Activated T-helper 1 cell treated with anti-CD3 and anti-CD28 coated beads, Interleukin-12 subunit alpha, Interleukin-12 subunit beta, Interleukin-2, Interleukin-4 antibody, amounts not matched to agents 30 ng/mL and 10 ng/mL and 1 ng/mL, durations not matched to agents 14 hours and 24 hours and 36 hours (primary cell): ENCODE results near the gene REG3A. TPM values are rescaled to one million over a fixed set of nuclear protein-coding genes. Genes with fewer than 3 reads are reported as not detected.

ENCODE experiments used
- DNase-seq: peaks from one replicate; pipeline ENCODE4 v3.0.0; 2021; ENCODE audit warnings: low spot score
- H3K27ac Mint-ChIP-seq: one replicate; pipeline ENCODE4 v1.8.0; 2021; ENCODE audit warnings: mild to moderate bottlenecking, mixed read lengths
- H3K27me3 Mint-ChIP-seq: one replicate; pipeline ENCODE4 v1.8.0; 2022; ENCODE audit warnings: mild to moderate bottlenecking, moderate library complexity, mixed read lengths; ENCODE audit not compliant: insufficient read depth
- H3K36me3 Mint-ChIP-seq: one replicate; pipeline ENCODE4 v1.8.0; 2021; ENCODE audit warnings: low read depth, mixed read lengths
- H3K4me1 Mint-ChIP-seq: one replicate; pipeline ENCODE4 v1.8.0; 2021; ENCODE audit warnings: low read depth, mixed read lengths
- H3K4me3 Mint-ChIP-seq: one replicate; pipeline ENCODE4 v1.8.0; 2021; ENCODE audit warnings: mild to moderate bottlenecking, moderate library complexity, mixed read lengths
- H3K9me3 Mint-ChIP-seq: one replicate; pipeline ENCODE4 v1.8.0; 2021; ENCODE audit warnings: mixed read lengths
- intact Hi-C: fragments of 100-400 bp; cut with micrococcal nuclease; formaldehyde crosslinking; loops from one replicate; pipeline ENCODE4 v1.15.1; 2024
- total RNA-seq: library from RNA; stranded (reverse); gene quantifications from 2 replicates; pipeline ENCODE4 v1.2.3, GENCODE V29; 2022

REG3A gene
- total RNA-seq, 1 donor from 2014 or later, result not detected

DNA sequence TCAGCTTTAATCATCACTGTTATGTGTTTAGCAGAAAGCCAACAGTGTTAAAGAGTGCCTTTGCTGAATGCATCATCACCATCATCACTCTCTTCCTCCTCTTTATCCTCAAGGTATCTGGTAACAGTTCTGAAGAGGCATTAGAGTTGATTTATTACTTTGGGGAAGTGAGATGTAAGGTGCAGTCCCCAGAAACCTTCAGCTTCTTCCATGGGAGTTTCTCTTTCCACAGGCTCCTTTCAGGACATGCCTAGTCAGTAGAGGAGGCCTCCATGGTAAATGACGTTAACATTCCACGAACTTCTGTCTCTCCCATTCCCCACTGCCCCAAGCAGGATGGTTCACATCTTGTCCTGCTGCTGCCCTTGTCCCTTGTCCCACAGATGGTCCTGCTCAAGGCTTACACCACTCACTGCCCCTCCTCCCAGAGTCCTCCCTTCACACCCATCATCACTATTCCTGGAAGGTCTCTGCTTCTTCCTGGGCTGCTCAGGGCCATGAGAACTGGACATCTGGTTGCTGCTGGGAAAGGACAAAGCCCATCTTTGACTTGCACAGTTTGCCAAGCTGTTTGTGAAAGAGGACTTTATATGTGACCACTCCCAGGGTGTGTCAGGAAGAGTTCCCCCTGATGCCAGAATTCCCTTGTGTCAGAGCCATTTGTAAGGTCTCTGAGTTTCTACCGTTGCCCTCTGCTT, 44.6 kb downstream of the REG3A start:
- no peak for DNase-seq
- intact Hi-C loops, result no loop called here
- no peaks in the 10 kb centered on the region for H3K9me3 Mint-ChIP-seq
- no peak overlapping the region for H3K27ac Mint-ChIP-seq
- H3K4me1 Mint-ChIP-seq, result no peaks in the 10 kb centered on the region
- no peak overlapping the region for H3K4me3 Mint-ChIP-seq
- no peaks in the 10 kb centered on the region for H3K27me3 Mint-ChIP-seq
- no peaks in the 10 kb centered on the region for H3K36me3 Mint-ChIP-seq

DNA sequence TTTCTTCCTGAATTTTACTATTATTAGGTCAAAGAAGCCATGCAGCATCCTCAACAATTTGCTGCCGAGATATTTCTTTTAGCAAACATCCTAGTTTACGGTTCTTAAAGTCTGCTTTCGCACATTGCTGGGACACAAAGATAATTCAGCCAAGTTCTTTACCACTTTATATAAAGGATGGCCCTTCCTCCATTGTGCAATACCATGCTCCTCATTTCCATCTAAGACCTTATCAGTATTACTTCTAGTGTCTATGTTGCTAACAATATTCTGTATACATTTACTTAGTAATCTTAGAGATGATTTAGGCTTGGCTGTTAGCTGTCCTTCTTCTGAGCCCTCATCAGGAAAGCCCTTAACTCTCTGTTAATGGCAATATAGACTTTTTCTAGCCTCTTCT, 47.3 kb downstream of the REG3A start:
- Mint-ChIP-seq H3K27ac (no peak overlapping the region), H3K36me3 (no peaks in the 10 kb centered on the region), H3K9me3 (no peaks in the 10 kb centered on the region), H3K4me1 (no peaks in the 10 kb centered on the region), H3K4me3 (no peak overlapping the region), H3K27me3 (no peaks in the 10 kb centered on the region)
- intact Hi-C loops, result no loop called here
- no peak for DNase-seq

Other genes starting within 250 kb of the REG3A start
- gene REG3G, start 134.1 kb downstream of the REG3A start, total RNA-seq, result not detected in 2 replicates
- not detected in 2 replicates for gene REG1B, start 71.8 kb downstream of the REG3A start, total RNA-seq
- gene REG1A, start 39.3 kb downstream of the REG3A start, total RNA-seq, result not detected in 2 replicates